HEK293 (cell line): Measurements from ENCODE around the gene FBXL15.

ENCODE experiments used
- CTCF ChIP-seq: fragments of 450-650 bp; formaldehyde crosslinking; IDR thresholded peaks from 2 replicates; pipeline ENCODE4 v1.5.1; 2016; ENCODE audit warnings: missing biosample characterization, missing genetic modification characterization
- GLI4 ChIP-seq: fragments of 450-650 bp; formaldehyde crosslinking; IDR thresholded peaks from 2 replicates; pipeline ENCODE4 v1.5.1; 2016; ENCODE audit warnings: missing biosample characterization, missing genetic modification characterization
- OSR2 ChIP-seq: fragments of 450-650 bp; formaldehyde crosslinking; IDR thresholded peaks from 2 replicates; pipeline ENCODE4 v1.5.1; 2016; ENCODE audit warnings: missing biosample characterization, missing genetic modification characterization
- SP7 ChIP-seq: fragments of 450-650 bp; formaldehyde crosslinking; IDR thresholded peaks from 2 replicates; pipeline ENCODE4 v1.5.1; 2016; ENCODE audit warnings: missing biosample characterization, missing genetic modification characterization
- ZBTB11 ChIP-seq: fragments of 450-650 bp; formaldehyde crosslinking; conservative IDR thresholded peaks from 2 replicates; pipeline ENCODE4 v1.5.1; 2016; ENCODE audit warnings: low read depth, missing biosample characterization, missing genetic modification characterization
- ZNF223 ChIP-seq: fragments of 450-650 bp; formaldehyde crosslinking; IDR thresholded peaks from 2 replicates; pipeline ENCODE4 v1.5.1; 2016; ENCODE audit warnings: missing biosample characterization, missing genetic modification characterization
- ZNF274 ChIP-seq, 2 experiments: fragments of 200-500 bp in 1 of 2; fragments of 450-650 bp in 1 of 2; sonication (Bioruptor generic) in 1 of 2; formaldehyde crosslinking in 1 of 2; IDR thresholded peaks; 2 replicates each; pipeline versions ENCODE4 v1.5.1 to v1.6.1; 2014 to 2016; ENCODE audit warnings: borderline replicate concordance in 1 of 2, inconsistent platforms in 1 of 2, low read length in 1 of 2, missing biosample characterization in 1 of 2, missing genetic modification characterization in 1 of 2
- ZNF335 ChIP-seq: fragments of 450-650 bp; formaldehyde crosslinking; conservative IDR thresholded peaks from 2 replicates; pipeline ENCODE4 v1.5.1; 2016; ENCODE audit warnings: missing biosample characterization, missing genetic modification characterization
- ZNF354C ChIP-seq: fragments of 450-650 bp; formaldehyde crosslinking; IDR thresholded peaks from 2 replicates; pipeline ENCODE4 v1.5.1; 2016; ENCODE audit warnings: missing biosample characterization, missing genetic modification characterization, low read depth, borderline replicate concordance
- ZNF518A ChIP-seq: fragments of 450-650 bp; formaldehyde crosslinking; conservative IDR thresholded peaks from 2 replicates; pipeline ENCODE4 v1.5.1; 2016; ENCODE audit warnings: low read depth, missing biosample characterization, missing genetic modification characterization
- ZNF544 ChIP-seq: fragments of 450-650 bp; formaldehyde crosslinking; IDR thresholded peaks from 2 replicates; pipeline ENCODE4 v1.5.0; 2017; ENCODE audit warnings: missing biosample characterization, missing genetic modification characterization
- ZNF768 ChIP-seq: fragments of 450-650 bp; formaldehyde crosslinking; IDR thresholded peaks from 2 replicates; pipeline ENCODE4 v1.5.1; 2018; ENCODE audit warnings: missing biosample characterization, mild to moderate bottlenecking, missing genetic modification characterization
- ZNF837 ChIP-seq: fragments of 450-650 bp; formaldehyde crosslinking; IDR thresholded peaks from 2 replicates; pipeline ENCODE4 v1.5.1; 2016; ENCODE audit warnings: missing biosample characterization, missing genetic modification characterization

GRCh38 chr10:102400076-102400475 lies 20.6 kb upstream of the FBXL15 start:
- no peak for TF ChIP-seq ZNF544 (tag by site-specific recombination)
- TF ChIP-seq ZNF518A (tag by site-specific recombination), result no peak
- TF ChIP-seq OSR2, result no peak
- no peak for TF ChIP-seq SP7 (tag by site-specific recombination)
- no peak for TF ChIP-seq CTCF (tag by site-specific recombination)
- no peak for TF ChIP-seq GLI4
- TF ChIP-seq ZNF223 (tag by site-specific recombination), result no peak
- TF ChIP-seq ZBTB11, result no peak
- no peak for TF ChIP-seq ZNF335 (tag by site-specific recombination)
- TF ChIP-seq ZNF768 (tag by site-specific recombination), result no peak
- TF ChIP-seq ZNF274 (IDR thresholded peaks at IDR 0.05; ENCODE audit: low read length), result no peak
- no peak for TF ChIP-seq ZNF274 (tag by site-specific recombination; IDR thresholded peaks at IDR 0.05; ENCODE audit: borderline replicate concordance)
- no peak for TF ChIP-seq ZNF354C (tag by site-specific recombination)
- no peak for TF ChIP-seq ZNF837
